Measurements from ENCODE around the gene NCAPD2. TPM values are rescaled to one million over a fixed set of nuclear protein-coding genes. Genes with fewer than 3 reads are reported as not detected.
A peak's percentile ranks its signal among the peaks of the same experiment; 100 is the strongest.

NCAPD2 gene, protein sequence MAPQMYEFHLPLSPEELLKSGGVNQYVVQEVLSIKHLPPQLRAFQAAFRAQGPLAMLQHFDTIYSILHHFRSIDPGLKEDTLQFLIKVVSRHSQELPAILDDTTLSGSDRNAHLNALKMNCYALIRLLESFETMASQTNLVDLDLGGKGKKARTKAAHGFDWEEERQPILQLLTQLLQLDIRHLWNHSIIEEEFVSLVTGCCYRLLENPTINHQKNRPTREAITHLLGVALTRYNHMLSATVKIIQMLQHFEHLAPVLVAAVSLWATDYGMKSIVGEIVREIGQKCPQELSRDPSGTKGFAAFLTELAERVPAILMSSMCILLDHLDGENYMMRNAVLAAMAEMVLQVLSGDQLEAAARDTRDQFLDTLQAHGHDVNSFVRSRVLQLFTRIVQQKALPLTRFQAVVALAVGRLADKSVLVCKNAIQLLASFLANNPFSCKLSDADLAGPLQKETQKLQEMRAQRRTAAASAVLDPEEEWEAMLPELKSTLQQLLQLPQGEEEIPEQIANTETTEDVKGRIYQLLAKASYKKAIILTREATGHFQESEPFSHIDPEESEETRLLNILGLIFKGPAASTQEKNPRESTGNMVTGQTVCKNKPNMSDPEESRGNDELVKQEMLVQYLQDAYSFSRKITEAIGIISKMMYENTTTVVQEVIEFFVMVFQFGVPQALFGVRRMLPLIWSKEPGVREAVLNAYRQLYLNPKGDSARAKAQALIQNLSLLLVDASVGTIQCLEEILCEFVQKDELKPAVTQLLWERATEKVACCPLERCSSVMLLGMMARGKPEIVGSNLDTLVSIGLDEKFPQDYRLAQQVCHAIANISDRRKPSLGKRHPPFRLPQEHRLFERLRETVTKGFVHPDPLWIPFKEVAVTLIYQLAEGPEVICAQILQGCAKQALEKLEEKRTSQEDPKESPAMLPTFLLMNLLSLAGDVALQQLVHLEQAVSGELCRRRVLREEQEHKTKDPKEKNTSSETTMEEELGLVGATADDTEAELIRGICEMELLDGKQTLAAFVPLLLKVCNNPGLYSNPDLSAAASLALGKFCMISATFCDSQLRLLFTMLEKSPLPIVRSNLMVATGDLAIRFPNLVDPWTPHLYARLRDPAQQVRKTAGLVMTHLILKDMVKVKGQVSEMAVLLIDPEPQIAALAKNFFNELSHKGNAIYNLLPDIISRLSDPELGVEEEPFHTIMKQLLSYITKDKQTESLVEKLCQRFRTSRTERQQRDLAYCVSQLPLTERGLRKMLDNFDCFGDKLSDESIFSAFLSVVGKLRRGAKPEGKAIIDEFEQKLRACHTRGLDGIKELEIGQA (N-terminal part only)
- 100 to 1,000 TPM; 252 to 261 TPM for total RNA-seq

DNA sequence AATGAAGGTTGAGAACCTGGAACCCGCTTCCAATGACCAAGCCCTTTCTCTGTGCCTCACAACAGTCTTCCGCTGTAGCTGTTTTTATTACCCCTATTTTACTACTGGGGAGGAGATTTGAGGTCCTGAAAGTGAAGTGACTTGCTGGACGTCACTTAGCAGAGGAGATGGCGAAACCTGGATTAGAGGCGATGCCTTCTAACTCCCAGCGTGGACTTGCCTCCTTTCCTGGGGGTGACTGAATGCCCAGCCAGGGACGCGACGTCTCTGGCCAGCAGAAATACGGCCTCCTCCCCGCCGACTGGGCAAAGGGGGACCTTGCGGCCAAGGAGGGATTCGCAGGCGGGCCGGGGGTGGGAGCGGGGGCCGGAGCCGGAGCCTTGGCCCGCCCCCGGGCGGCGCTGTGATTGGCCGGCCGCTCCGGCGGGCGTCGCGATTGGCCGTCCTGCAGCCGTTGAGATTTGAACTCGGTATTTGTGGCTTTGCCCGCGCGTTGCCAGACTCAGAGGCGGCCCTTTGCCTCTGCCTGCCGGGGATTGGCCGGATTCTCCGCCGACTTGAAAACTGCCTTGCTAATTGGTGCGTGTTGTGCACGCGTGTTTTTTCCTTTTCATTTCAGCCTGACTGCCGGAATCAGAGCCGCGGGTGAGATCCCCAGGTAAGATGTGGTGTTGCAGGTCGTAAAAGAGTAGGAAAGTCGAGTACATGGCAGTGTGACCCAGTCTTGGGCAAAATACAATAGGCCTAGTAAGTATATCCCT is at the start of gene NCAPD2:
Gene NCAPD2, plus strand, starts transcription at position 606 of the 761 bp plus-strand sequence. CDS start 997 bp downstream, outside the sequence.
- intact Hi-C loops (cut with micrococcal nuclease) = loop anchor here (1.0 to 5.0 kb wide), 12 partner anchors 23 to 359 kb away; partner anchors contain the start of genes CHD4, GAPDH, IFFO1 and ING4
- H3K9me3 Mint-ChIP-seq = no peaks in the 10 kb centered on the region
- peaks cover 33% of the 10 kb centered on the region for H3K4me1 Mint-ChIP-seq (ENCODE audit: low read depth)
- no peaks in the 10 kb centered on the region for H3K27me3 Mint-ChIP-seq (ENCODE audit: low read depth)
- peak within 1 kb of the TSS; percentile 98 for H3K4me3 Mint-ChIP-seq
- H3K27ac Mint-ChIP-seq = peak within 1 kb of the TSS; percentile 99
- peak; percentile 98 for DNase-seq
- H3K36me3 Mint-ChIP-seq (ENCODE audit: low read depth) = peaks cover 47% of the 10 kb centered on the region
- CTCF ChIA-PET = interaction anchor here (0.6 to 1.9 kb wide), 5 partner anchors 17 to 70 kb away, joined by 3 to 8 read pairs (median 4); partner anchors contain the start of gene VAMP1

DNA sequence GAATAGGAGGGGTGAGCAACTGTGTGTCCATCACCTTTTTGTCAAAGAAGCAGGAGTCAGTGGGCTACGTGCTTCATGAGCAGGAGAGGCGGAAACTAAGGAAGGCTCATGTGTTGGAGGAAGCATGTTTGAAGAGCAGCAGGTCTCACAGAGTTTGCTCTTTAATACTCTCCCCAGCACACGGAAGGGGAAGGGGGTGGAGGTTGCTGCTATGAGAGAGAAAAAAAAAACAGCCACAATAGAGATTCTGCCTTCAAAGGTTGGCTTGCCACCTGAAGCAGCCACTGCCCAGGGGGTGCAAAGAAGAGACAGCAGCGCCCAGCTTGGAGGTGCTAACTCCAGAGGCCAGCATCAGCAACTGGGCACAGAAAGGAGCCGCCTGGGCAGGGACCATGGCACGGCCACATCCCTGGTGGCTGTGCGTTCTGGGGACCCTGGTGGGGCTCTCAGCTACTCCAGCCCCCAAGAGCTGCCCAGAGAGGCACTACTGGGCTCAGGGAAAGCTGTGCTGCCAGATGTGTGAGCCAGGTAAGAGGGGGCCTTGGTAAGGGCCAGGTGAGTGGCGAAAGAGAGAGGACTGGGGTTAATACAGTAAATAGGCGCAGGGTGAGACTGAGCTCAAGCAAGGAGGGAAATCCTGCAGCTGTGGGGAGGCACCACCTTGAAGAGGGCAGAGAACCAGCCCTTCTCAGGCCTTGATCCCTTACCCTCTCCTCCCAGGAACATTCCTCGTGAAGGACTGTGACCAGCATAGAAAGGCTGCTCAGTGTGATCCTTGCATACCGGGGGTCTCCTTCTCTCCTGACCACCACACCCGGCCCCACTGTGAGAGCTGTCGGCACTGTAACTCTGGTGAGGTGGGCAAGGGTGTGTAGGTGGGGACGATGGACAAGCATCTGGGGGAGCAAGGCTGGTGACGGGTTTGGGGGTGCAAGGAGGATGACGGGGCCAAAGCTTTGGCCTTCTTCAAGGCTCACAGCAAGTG is 48.9 kb upstream of the NCAPD2 start, which contains the start of gene CD27:
Gene CD27, plus strand, starts transcription at position 252 of the 985 bp plus-strand sequence. Its CDS starts 141 bp downstream, at position 393.
- Mint-ChIP-seq H3K9me3 (no peaks in the 10 kb centered on the region), H3K36me3 (ENCODE audit: low read depth) (peaks cover 48% of the 10 kb centered on the region), H3K27me3 (ENCODE audit: low read depth) (no peaks in the 10 kb centered on the region), H3K27ac (peak within 1 kb of the TSS; percentile 98), H3K4me3 (peak within 1 kb of the TSS; percentile 92), H3K4me1 (ENCODE audit: low read depth) (peaks cover 67% of the 10 kb centered on the region)
- CTCF ChIA-PET = interaction anchor here (1.0 to 15.7 kb wide), 8 partner anchors 8 to 26 kb away, joined by 3 to 159 read pairs (median 6); partner anchors contain the start of gene VAMP1
- intact Hi-C loops (cut with micrococcal nuclease) = loop anchor here (1.0 to 10.0 kb wide), 2 partner anchors 7 to 510 kb away; partner anchors contain the start of genes PTPN6 and TAPBPL
- peak; percentile 53 for DNase-seq

DNA sequence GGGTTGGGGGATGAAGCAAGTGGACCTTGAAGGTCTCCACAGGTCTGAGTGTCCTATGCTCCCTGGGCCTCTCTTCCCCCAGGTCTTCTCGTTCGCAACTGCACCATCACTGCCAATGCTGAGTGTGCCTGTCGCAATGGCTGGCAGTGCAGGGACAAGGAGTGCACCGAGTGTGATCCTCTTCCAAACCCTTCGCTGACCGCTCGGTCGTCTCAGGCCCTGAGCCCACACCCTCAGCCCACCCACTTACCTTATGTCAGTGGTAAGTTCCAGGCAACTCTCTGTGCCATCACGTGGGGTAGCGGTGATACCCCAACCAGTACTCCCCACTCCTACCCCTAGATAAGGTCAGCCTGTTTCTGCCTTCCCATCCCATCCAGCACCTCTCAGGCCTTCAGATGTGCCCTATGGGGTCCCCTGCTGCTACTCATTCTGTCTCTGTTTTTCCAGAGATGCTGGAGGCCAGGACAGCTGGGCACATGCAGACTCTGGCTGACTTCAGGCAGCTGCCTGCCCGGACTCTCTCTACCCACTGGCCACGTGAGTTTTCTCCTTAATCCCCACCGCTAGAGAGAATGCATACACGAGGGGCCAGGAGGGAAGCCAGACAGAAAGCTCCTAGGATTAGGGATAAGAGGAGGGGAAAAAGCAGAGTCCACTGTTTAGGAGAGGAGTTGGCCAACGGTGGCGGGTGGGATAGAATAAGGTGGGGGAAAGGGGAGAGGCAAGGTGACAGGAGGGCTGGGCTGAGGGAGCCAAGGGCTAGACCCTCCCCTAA is 43.6 kb upstream of the NCAPD2 start:
- H3K9me3 Mint-ChIP-seq = no peaks in the 10 kb centered on the region
- CTCF ChIA-PET = interaction anchor here (0.6 to 4.2 kb wide), 5 partner anchors 15 to 115 kb away, joined by 3 to 31 read pairs (median 3); no protein-coding TSS in a partner anchor
- no peak for DNase-seq
- H3K36me3 Mint-ChIP-seq (ENCODE audit: low read depth) = peaks cover 82% of the 10 kb centered on the region
- peak overlapping the region; percentile 98 for H3K4me3 Mint-ChIP-seq
- H3K4me1 Mint-ChIP-seq (ENCODE audit: low read depth) = peaks cover 66% of the 10 kb centered on the region
- no peaks in the 10 kb centered on the region for H3K27me3 Mint-ChIP-seq (ENCODE audit: low read depth)
- H3K27ac Mint-ChIP-seq = peak overlapping the region; percentile 98
- intact Hi-C loops (cut with micrococcal nuclease) = no loop called here

DNA sequence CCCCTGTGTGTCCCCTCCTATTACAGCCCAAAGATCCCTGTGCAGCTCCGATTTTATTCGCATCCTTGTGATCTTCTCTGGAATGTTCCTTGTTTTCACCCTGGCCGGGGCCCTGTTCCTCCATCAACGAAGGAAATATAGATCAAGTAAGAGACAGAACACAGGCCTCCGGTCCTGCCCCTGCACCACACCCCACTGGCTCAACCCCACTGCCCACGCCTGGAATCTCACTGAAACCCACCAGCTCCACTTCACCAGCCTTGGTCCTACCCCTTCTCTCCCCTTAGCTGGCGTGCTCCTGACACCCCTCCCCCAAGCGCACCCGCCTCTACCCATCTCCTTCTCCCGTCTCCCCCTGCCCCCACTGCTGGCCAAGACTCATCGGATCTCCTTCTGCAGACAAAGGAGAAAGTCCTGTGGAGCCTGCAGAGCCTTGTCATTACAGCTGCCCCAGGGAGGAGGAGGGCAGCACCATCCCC is 43.0 kb upstream of the NCAPD2 start:
- CTCF ChIA-PET = interaction anchor here (0.6 to 4.2 kb wide), 5 partner anchors 11 to 26 kb away, joined by 3 to 31 read pairs (median 25); no protein-coding TSS in a partner anchor
- H3K36me3 Mint-ChIP-seq (ENCODE audit: low read depth) = peaks cover 81% of the 10 kb centered on the region
- H3K4me3 Mint-ChIP-seq = peak overlapping the region; percentile 98
- no peaks in the 10 kb centered on the region for H3K9me3 Mint-ChIP-seq
- H3K27ac Mint-ChIP-seq = peak overlapping the region; percentile 98
- H3K4me1 Mint-ChIP-seq (ENCODE audit: low read depth) = peaks cover 67% of the 10 kb centered on the region
- no peaks in the 10 kb centered on the region for H3K27me3 Mint-ChIP-seq (ENCODE audit: low read depth)
- intact Hi-C loops (cut with micrococcal nuclease) = no loop called here
- DNase-seq = peak; percentile 63

DNA sequence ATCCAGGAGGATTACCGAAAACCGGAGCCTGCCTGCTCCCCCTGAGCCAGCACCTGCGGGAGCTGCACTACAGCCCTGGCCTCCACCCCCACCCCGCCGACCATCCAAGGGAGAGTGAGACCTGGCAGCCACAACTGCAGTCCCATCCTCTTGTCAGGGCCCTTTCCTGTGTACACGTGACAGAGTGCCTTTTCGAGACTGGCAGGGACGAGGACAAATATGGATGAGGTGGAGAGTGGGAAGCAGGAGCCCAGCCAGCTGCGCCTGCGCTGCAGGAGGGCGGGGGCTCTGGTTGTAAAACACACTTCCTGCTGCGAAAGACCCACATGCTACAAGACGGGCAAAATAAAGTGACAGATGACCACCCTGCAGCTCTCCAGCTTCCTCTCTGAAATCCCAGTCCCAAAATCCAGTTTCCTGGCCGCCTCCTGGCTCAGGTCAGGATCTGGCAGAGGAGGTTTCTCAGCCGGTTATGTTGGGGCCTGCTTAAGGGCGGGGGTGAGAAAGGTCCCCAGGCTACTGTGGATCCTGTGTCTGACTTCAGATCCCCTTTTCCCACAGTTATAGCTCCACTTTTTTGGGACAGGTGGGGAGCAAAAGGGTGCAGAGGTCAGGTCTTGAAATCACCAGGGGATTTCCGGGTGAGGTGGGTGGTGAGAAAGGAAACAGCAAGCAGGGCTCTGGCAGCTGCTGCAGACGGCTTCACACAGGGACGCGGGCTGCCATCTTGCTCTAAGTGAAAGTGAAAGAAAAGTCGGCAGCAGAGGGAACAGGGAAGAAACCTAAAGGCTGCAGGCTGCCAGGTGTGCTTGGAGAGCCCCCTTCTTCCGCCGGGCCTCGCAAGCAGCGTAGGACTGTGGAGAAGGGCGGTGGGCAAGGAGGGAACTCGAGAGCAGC is 42.3 kb upstream of the NCAPD2 start, which contains the start of gene TAPBPL:
Gene TAPBPL, plus strand, starts transcription at position 695 of the 897 bp plus-strand sequence. CDS start 207 bp downstream, outside the sequence.
- intact Hi-C loops (cut with micrococcal nuclease) = loop anchor here (1.0 kb wide), 4 partner anchors 7 to 81 kb away; partner anchors contain the start of gene CD27
- Mint-ChIP-seq H3K27ac (peak within 1 kb of the TSS; percentile 98), H3K27me3 (ENCODE audit: low read depth) (no peaks in the 10 kb centered on the region), H3K9me3 (no peaks in the 10 kb centered on the region), H3K36me3 (ENCODE audit: low read depth) (peaks cover 82% of the 10 kb centered on the region), H3K4me1 (ENCODE audit: low read depth) (peaks cover 65% of the 10 kb centered on the region), H3K4me3 (peak within 1 kb of the TSS; percentile 98)
- DNase-seq = peak; percentile 93
- CTCF ChIA-PET = interaction anchor here (0.5 to 4.2 kb wide), 7 partner anchors 10 to 419 kb away, joined by 3 to 31 read pairs (median 4); no protein-coding TSS in a partner anchor

DNA sequence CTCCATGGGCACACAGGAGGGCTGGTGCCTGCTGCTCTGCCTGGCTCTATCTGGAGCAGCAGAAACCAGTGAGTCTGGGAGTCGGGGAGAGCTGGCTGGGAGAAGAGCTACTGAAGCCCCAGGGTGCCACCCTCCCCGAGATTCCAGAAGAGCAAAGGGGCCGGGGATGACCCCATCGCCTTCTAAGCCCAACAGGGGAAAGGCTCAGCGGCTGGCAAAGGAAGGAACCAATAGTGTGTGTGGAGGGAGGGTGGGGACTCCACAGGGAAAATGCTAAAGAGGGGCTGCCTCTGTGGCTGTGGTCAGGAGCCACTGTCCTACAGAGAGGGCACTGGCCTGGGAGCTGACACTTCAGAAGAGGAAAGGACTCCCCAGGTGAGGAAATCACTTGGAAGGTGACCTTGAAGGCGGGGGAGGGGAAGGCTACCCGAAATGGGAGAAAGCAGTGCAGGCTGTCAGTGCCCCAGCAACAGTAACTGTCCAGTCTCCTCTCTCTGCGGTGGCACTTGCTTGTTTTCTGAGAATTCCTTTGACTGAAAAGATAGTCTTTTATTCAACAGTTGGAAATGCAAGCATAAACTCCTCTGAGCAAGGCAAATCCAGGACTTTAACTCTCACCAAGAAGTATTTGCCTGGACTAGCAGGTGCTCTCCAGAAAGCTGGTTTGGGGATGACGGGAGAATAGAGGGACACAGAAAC is 41.5 kb upstream of the NCAPD2 start:
- intact Hi-C loops (cut with micrococcal nuclease) = loop anchor here (1.0 kb wide), 4 partner anchors 8 to 80 kb away; partner anchors contain the start of gene CD27
- DNase-seq = no peak
- Mint-ChIP-seq H3K27me3 (ENCODE audit: low read depth) (no peaks in the 10 kb centered on the region), H3K4me3 (peak overlapping the region; percentile 98), H3K9me3 (no peaks in the 10 kb centered on the region), H3K4me1 (ENCODE audit: low read depth) (peaks cover 66% of the 10 kb centered on the region), H3K27ac (peak overlapping the region; percentile 98), H3K36me3 (ENCODE audit: low read depth) (peaks cover 83% of the 10 kb centered on the region)
- CTCF ChIA-PET = interaction anchor here (1.0 to 4.2 kb wide), 4 partner anchors 8 to 27 kb away, joined by 3 to 31 read pairs (median 26); partner anchors contain the start of gene CD27

DNA sequence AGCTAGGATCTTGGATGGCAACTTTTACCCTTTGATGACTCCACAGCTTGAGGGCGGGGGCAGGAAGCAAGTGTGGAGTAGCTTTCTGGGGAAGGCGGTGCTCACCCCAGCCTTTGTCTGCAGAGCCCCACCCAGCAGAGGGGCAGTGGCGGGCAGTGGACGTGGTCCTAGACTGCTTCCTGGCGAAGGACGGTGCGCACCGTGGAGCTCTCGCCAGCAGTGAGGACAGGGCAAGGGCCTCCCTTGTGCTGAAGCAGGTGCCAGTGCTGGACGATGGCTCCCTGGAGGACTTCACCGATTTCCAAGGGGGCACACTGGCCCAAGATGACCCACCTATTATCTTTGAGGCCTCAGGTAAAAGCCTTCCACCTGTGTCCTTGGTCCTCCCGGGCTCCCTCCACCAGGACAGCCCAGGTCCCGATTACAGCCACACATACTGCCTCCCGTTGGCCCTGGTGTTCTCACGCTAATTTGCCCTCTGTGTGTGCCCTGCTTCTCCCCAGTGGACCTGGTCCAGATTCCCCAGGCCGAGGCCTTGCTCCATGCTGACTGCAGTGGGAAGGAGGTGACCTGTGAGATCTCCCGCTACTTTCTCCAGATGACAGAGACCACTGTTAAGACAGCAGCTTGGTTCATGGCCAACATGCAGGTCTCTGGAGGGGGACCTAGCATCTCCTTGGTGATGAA is 40.8 kb upstream of the NCAPD2 start:
- H3K9me3 Mint-ChIP-seq = no peaks in the 10 kb centered on the region
- intact Hi-C loops (cut with micrococcal nuclease) = loop anchor here (1.0 kb wide), 4 partner anchors 8 to 79 kb away; partner anchors contain the start of gene CD27
- peak overlapping the region; percentile 98 for H3K27ac Mint-ChIP-seq
- H3K27me3 Mint-ChIP-seq (ENCODE audit: low read depth) = no peaks in the 10 kb centered on the region
- H3K36me3 Mint-ChIP-seq (ENCODE audit: low read depth) = peaks cover 80% of the 10 kb centered on the region
- H3K4me1 Mint-ChIP-seq (ENCODE audit: low read depth) = peaks cover 61% of the 10 kb centered on the region
- DNase-seq = peak; percentile 64
- peak overlapping the region; percentile 98 for H3K4me3 Mint-ChIP-seq
- CTCF ChIA-PET = interaction anchor here (0.6 to 4.2 kb wide), 5 partner anchors 9 to 358 kb away, joined by 3 to 31 read pairs (median 25); partner anchors contain the start of gene CD27
